Hepatocyte (in vitro differentiated cells): ENCODE data around the gene NPLOC4.

Experiments used
- CTCF ChIP-seq: fragments of 200-600 bp; sonication (generic); IDR thresholded peaks from 2 replicates; pipeline ENCODE4 v1.5.1; 2016; ENCODE audit warnings: antibody characterized with exemption, mild to moderate bottlenecking; ENCODE audit not compliant: poor library complexity
- EZH2 ChIP-seq: fragments of 200-600 bp; sonication (generic); IDR thresholded peaks from 2 replicates; pipeline ENCODE4 v1.6.1; 2016; ENCODE audit warnings: antibody characterized with exemption, mild to moderate bottlenecking, borderline replicate concordance
- EZH2phosphoT487 ChIP-seq: fragments of 200-600 bp; sonication (generic); IDR thresholded peaks from one replicate; pipeline ENCODE4 v1.6.1; 2018; ENCODE audit warnings: antibody characterized with exemption, mild to moderate bottlenecking, low read depth, moderate library complexity; ENCODE audit not compliant: unreplicated experiment, severe bottlenecking

GRCh38 chr17:81513372-81513752 is 123.5 kb downstream of the NPLOC4 start:
- TF ChIP-seq CTCF: no peak
- no peak for TF ChIP-seq EZH2
- no peak for TF ChIP-seq EZH2phosphoT487
